Stimulated activated CD4-positive, alpha-beta T cell treated with anti-CD3 and anti-CD28 coated beads, Interleukin-4, amount 100 ng/mL, for 48 hours (primary cell): ENCODE measurements around the gene SCEL.
"Not testable (repeated sequence)": the region's sequence is repeated elsewhere in the genome, so short reads cannot be mapped to it uniquely, and the experiment has no call there.

Source experiments
- DNase-seq, 2 donors: peaks; one replicate each; pipeline ENCODE4 v3.0.0-alpha.2; 2020; ENCODE audit warnings: low read depth in 2 of 2

The SCEL gene, protein sequence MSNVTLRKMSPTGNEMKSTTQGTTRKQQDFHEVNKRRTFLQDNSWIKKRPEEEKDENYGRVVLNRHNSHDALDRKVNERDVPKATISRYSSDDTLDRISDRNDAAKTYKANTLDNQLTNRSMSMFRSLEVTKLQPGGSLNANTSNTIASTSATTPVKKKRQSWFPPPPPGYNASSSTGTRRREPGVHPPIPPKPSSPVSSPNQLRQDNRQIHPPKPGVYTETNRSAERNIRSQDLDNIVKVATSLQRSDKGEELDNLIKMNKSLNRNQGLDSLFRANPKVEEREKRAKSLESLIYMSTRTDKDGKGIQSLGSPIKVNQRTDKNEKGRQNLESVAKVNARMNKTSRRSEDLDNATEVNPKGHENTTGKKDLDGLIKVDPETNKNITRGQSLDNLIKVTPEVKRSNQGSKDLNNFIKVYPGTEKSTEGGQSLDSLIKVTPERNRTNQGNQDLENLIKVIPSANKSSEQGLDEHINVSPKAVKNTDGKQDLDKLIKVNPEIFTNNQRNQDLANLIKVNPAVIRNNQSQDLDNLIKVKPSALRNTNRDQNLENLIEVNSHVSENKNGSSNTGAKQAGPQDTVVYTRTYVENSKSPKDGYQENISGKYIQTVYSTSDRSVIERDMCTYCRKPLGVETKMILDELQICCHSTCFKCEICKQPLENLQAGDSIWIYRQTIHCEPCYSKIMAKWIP

GRCh38 chr13:77535448-77535847 lies at the start of gene SCEL:
SCEL (plus strand) TSS chr13:77535706; CDS start chr13:77555876, 20,170 bp downstream.
- no peak for DNase-seq

DNA sequence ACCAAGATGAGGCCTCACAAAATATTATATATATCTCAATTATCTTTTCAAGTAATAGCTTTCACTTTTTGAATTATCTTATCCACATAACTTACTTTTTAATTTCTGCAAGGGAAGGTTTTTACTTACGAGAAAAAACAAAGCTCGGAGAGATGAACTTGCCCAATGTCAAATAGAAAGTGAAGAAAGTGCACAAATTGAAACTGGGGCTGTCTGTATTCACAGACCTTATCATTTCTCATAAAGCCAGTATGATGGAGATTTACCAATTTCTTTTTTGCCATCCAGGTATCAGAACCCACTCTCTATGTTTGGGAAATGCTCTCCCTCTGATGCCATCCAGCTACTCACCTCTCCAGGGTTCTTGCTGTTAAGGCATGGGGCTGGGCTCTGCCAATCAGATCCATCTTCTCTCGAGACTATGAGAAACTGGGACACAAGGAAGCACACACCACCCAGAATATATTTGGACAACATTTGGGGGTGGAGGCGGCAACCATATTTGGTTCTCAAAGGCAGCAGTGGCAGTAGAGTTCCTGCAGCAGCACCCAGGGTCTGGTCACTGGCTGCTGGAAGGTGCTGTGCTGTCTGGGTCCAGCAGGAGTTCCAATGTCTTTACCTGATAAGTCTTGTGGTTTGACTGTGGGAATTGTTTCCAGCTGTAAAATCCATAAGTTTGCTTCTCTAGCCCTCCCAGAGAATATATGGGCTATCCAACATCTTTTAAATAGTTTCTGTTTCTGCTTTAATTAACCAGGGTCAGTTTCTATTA lies 45.8 kb upstream of the SCEL start:
- DNase-seq, result no peak

DNA sequence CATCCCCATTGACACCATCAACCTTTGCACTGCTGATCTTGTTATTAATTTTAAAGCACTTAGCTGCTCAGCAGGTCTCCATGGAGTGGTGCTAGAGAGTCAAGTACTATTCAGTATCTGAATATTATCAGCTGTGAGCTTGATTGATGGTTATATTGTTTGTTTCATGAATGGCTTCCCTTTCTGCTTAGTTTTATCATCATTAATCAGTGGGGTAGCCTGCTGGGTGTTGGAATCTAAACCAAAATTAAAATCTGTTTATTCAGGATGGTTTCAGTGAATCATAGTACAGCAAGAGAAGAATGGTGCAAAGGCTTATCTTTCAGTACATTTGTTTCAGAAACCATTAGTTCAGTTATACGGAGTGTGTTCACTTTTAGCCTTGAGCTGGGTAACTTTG lies 42.5 kb upstream of the SCEL start:
- no peak for DNase-seq

GRCh38 chr13:77494226-77494625 lies 41.3 kb upstream of the SCEL start:
- DNase-seq, result no peak

GRCh38 chr13:77497350-77497749 lies 38.2 kb upstream of the SCEL start:
- DNase-seq, result no peak

DNA sequence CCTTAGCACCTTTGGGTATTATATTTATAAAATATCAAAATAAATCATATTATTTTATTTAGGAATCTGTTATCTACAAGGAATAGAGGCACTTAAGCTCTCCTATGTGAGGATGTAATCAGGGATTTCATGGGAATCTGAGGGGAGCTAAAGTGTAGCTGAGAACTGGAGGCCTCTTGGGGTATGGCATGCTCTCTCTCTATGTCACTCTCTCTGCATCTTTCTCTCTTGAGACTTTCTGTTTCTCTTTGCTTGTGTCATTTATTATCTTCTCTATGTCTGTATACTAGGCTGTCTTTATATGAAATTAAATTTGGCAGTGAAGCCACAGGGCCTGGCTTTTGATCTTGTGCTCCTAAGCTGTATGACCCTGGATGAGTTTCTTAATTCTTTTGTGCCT lies 37.7 kb upstream of the SCEL start:
- DNase-seq, result no peak

DNA sequence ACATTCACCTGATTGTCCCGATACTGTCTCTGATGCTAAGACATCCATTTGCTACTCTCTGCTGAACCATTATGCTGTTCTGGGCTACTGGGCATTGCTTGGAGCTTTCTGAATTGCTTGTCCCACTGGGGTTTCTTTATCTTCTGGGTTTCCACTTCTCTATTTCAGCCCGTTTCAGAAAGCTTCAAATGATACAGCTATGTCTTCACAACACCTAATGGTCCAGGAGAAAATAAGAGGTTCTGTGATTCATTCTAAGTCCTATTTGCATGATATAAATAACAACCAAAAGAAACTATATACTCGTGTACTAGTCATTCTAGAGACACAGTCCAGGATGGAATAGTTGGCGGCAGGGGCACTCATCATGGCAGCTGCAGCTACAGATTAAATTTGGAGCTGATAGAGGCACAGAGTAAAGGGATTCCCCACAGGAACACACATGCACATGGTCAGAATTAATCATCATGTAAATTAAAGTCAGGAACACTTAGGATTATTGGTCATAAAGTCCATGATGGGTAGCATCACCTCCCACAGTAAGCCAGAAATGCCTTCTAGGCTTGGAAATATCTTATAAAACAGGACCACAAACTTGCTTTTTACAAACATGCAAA lies 33.3 kb upstream of the SCEL start:
- no peak for DNase-seq

GRCh38 chr13:77503398-77503797 lies 32.1 kb upstream of the SCEL start:
- no peak for DNase-seq

GRCh38 chr13:77506874-77507273 lies 28.6 kb upstream of the SCEL start:
- no peak for DNase-seq

DNA sequence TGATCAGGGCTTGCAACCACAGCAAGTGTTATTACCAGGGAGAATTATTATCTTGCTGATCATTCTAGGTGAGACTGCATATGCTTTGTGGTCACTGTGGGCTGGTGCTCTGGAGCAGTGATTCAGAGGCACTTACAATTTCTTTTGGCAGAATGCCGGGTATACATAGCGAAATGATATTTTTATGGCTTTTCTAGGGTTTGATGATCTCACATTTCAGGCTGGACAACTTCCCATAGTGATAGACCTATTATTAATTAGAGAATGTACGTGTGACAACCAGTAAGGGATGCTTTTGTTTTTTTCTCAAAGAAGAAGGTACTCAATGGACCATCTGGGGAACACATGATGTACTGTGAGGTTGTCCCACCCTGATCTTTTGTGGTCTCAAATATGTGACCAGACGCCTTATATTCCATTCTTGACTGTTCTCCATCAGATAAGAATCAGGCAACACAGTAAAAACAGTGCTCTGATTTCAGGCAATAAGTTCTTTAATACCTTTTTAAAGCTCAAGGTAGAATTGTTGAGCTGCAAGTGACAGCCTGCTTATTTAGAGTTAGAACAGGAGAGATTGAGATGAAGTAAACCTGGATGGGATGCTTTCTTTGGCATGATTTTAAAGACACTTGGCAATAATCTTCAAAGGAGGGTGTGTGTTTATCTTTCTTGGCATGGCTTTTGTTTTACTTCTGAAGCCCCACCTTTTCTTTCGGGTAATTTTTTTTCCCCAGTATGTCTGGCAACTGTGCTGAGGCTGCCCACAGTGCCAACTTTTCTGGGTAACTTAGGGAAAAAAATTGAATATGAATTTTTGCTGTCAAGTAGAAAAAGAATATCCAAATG lies 27.4 kb upstream of the SCEL start:
- no peak for DNase-seq

GRCh38 chr13:77508959-77509620 lies 26.4 kb upstream of the SCEL start:
- no peak for DNase-seq

GRCh38 chr13:77510156-77510555 lies 25.4 kb upstream of the SCEL start:
- DNase-seq, result no peak

GRCh38 chr13:77511552-77511951 lies 24.0 kb upstream of the SCEL start:
- DNase-seq, result no peak

- DNase-seq, result no peak
Observed at GRCh38 chr13:77513719-77514335, 21.7 kb upstream of the SCEL start.

DNA sequence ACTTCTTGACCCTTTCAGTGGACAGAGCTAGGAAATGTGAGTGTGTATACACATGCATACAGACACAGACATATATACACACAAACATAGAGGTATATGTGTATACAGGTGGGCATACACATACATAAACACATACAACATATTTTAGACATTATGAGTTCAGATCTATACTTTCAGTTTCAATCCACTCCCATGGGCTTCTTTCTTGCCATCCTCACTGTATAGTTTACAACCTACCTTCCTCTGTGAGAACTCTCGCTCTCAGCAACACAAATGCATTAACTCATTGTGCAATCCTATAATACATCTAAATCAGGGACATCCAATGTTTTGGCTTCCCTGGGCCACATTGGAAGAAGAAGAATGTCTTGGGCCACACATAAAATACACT lies 21.2 kb upstream of the SCEL start:
- no peak for DNase-seq

DNA sequence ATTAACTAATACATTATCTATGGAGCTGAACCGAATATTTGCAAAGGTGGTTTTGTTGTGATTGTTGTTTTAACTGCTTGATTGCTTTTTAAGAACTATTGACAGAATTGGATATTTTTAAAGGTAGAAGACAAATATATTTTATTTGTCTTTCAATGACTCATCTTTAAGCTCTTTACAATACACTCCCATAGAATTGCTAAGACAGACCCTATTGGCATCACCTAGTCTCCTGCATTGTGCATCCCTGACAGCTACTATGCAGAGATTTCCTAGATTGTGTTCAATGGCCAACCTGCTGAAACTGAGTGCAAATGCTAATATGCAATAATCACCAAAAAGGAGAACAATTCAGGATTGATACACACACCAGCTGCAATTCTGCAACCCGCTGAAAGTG lies 19.7 kb upstream of the SCEL start:
- no peak for DNase-seq

- no peak for DNase-seq
Observed at GRCh38 chr13:77516342-77516789, 19.1 kb upstream of the SCEL start.

DNA sequence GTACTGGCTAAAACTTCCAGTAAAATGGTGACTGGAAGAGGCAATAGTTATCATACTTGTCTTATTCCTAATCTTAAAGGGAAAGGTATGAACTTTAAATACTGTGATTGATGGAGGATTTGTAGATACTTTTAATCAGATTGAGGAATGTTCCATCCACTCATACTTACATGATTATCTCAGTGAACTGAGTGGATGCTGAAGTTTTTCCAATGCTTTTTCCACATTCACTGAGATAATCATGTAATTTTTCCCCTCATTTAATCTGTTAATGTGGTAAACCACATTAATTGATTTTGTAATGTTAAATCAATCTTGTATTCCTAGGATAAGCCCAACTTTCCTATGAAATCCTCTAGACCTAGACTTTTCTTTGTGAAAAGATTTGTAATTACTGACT lies 17.2 kb upstream of the SCEL start:
- no peak for DNase-seq

DNA sequence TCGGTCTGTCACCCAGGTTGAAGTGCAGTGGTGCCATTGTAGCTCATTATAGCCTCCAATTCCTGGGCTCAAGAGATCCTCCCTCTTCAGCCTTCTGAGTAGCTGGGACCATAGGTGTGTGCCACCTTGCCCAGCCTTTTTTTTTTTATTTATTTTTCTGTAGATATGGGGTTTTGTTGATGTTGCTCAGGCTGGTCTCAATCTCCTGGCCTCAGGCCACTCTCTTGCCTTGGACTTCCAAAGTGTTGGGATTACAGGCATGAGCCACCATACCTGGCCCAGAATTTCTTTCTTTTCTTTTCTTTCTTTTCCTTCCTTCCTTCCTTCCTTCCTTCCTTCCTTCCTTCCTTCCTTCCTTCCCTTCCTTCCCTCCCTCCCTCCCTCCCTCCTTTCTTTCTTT lies 16.1 kb upstream of the SCEL start:
- DNase-seq, result not testable (repeated sequence)

GRCh38 chr13:77519808-77520207 lies 15.7 kb upstream of the SCEL start:
- DNase-seq, result no peak
